ENCODE data around the gene TRIM2.

TRIM2 gene

GRCh38 chr4:153248641-153249198 is 44.5 kb downstream of the TRIM2 start:
- no peak for DNase-seq (ENCODE audit: low read depth, low spot score)

DNA sequence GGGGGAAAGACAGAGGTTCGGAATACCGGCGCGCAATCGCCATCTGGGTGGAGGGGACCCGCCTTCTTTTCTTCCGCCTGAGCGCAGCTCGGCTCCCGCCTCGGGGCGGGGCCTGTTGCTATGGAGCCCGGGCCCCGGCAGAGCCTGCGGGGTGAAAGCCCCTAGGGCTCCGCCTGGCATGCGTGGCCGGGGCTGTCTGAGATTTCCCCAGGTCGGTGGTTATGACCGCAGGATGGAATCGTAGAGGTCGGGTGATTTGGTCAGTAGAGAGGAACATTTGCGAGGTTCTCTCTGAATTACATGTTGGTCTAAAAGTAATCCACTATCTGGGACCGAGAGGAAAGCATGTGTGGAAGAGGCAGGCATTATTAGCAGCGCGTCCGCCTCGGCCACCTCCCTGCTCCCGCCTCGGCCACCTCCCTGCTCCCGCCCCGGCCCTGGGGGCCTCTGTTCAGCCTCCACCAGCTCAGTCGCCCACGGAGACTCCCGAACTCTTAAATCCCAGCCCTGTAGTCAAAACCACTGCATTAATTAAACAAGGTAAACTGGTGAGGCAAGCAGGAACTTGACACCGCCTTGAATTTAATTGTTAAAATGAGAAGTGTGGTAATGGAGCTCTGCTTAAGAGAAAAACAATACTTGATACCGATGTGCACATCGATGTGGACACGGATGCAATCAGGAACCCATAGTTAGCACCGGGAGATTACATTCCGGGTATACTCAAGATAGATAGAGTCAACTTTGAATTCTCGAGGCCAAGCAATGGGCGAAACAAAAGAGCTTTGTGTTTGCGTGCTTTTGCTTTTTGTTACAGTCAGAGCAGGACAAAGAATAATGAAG is 45.2 kb downstream of the TRIM2 start:
- peak; percentile 94 for DNase-seq (ENCODE audit: low read depth, low spot score)

DNA sequence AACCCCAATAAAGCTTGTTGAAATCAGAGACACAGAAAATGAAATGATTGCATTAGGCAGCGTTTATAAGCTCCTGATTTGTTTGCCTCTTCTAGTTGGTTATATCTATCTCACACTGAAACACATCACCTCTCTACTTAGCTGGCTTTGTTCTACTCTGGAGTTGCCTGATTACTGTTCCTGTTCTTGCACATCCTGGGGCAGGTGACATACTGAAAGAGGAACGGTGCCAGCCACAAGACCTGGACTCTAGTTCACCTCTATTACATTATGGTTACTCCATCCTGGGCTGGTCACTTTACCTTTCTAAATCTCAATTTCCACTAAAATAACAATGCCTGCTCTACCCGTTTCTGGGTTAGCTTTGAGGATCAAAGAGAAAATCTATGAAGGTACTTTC is 47.9 kb downstream of the TRIM2 start:
- DNase-seq (ENCODE audit: low read depth, low spot score) = no peak

DNA sequence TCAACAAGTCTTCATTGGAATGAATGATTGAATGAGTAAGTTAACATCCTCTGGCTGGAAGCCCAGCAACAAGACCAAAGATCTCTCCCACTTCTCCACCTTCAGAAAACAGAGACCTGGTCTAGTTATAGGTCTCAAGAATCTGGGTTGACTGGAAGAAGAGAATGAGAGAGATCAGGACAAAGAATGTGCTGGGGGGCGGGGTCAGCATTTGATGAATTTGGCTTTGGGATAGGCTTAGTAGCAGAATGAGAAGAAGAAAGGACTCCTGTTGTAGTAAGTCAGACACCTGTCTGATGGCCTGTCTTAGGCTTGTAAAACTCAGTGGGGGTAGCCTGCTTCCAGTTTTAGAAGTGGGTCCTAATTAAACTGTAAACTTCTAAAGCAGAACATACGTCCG is 51.0 kb downstream of the TRIM2 start:
- DNase-seq (ENCODE audit: low read depth, low spot score) = no peak

GRCh38 chr4:153257151-153257620 is 52.9 kb downstream of the TRIM2 start:
- peak; percentile 88 for DNase-seq (ENCODE audit: low read depth, low spot score)

DNA sequence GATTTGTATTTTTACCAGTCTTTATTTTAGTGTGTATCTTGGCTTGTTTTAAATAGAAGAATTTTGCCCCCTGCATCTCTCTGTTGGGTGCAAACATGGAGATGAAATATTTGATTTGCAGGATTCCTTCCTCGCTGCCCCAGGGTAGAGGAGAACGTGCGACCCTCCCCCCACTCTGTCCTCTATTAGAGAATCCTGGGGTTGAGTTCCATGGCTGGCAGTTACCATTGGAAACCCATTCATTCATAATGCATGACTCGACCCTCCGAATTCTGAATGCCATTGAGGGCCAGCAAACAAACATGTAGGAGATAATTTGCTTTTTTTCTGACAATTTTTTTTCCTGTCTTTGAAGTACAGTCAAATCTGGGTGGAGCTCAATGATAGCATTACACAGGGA is 53.7 kb downstream of the TRIM2 start:
- no peak for DNase-seq (ENCODE audit: low read depth, low spot score)

- peak; percentile 23 for DNase-seq (ENCODE audit: low read depth, low spot score)
Measured at GRCh38 chr4:153258750-153259149, 54.5 kb downstream of the TRIM2 start.

GRCh38 chr4:153259661-153260060 is 55.4 kb downstream of the TRIM2 start:
- DNase-seq (ENCODE audit: low read depth, low spot score) = no peak

DNA sequence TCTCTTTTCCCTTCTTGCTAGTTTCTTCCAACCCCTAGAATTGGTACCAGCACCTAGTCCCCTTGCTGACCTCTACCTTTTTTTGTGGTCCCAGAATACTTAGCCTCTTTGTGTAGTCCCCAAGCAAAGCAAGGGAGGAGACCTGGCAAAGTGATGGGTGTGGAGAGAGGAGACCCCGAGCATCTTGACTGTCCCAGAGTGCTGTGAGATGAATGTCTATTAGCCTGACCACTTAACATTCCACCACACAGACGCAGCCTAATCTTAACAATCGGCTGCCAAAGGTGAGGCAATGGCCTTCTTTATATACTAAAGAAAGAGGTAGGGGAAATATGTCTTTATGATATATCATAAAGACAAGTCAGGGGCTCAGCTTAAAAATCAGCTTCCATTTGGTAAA is 55.9 kb downstream of the TRIM2 start:
- peak; percentile 39 for DNase-seq (ENCODE audit: low read depth, low spot score)

GRCh38 chr4:153260553-153261300 is 56.5 kb downstream of the TRIM2 start:
- no peak for DNase-seq (ENCODE audit: low read depth, low spot score)

- DNase-seq (ENCODE audit: low read depth, low spot score) = peak; percentile 48
Measured at GRCh38 chr4:153261461-153261860, 57.2 kb downstream of the TRIM2 start.

GRCh38 chr4:153261914-153262313 is 57.7 kb downstream of the TRIM2 start:
- DNase-seq (ENCODE audit: low read depth, low spot score) = peak; percentile 32

- no peak for DNase-seq (ENCODE audit: low read depth, low spot score)
Measured at GRCh38 chr4:153265306-153266047, 61.2 kb downstream of the TRIM2 start.

GRCh38 chr4:153266988-153267387 is 62.7 kb downstream of the TRIM2 start:
- DNase-seq (ENCODE audit: low read depth, low spot score) = peak; percentile 50

GRCh38 chr4:153267890-153268289 is 63.6 kb downstream of the TRIM2 start:
- DNase-seq (ENCODE audit: low read depth, low spot score) = no peak

DNA sequence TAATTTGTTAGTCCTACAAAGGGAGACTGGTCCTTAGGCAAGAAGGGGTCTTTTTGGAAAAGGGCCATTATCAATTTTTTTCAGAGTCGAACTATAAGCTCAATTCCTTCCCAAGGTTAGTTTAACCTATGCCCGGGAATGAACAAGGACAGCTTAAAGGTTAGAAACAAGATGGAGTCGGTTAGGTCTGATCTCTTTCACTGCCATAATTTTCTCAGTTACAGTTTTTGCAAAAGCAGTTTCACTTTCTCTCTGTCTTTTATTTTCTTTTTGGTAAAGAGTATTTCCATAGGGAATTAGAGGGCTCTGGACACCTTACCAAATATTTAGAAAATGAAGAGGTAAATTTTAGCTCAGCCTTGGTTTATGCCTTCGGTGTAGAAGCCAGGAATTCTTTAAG is 64.1 kb downstream of the TRIM2 start:
- no peak for DNase-seq (ENCODE audit: low read depth, low spot score)

DNA sequence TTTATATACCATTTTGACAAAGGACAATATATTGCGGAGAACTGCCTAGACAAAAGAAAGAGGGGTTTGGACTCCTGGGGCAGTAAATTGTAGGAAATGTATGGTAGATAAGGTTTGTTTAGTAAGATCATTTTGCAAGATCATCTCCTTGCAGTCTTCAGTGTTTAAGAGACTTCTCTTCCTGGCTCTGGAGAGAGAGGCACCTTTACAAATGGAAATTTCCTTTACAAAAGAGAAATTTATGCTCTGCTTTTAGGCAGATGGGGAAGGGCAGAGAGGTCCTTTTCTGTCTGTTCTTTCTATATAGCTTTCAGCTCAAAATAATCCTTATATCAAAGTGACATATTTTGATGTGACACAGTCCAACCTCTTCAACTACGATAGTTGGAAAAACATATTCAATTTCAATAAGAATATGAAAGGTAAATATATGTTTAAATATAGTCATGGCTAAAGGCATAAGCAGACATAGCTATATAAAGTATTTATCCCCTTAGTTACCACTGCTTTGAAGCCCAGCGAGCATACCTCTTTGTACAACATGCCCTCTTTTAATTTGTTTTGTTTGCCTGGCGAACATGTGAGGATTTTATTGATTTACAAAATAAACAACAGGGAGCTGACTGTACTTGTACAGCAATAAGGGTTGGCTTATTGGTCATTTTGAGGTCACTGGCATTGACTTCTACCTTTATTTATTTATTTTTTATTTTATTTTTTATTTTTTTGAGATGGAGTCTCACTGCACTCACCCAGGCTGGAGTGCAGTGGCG is 65.2 kb downstream of the TRIM2 start:
- DNase-seq (ENCODE audit: low read depth, low spot score) = no peak

GRCh38 chr4:153270361-153270760 is 66.1 kb downstream of the TRIM2 start:
- no peak for DNase-seq (ENCODE audit: low read depth, low spot score)

GRCh38 chr4:153271820-153272219 is 67.6 kb downstream of the TRIM2 start:
- DNase-seq (ENCODE audit: low read depth, low spot score) = no peak

GRCh38 chr4:153273751-153274150 is 69.5 kb downstream of the TRIM2 start:
- no peak for DNase-seq (ENCODE audit: low read depth, low spot score)

GRCh38 chr4:153274967-153275366 is 70.7 kb downstream of the TRIM2 start:
- no peak for DNase-seq (ENCODE audit: low read depth, low spot score)
